K562 (cell line): ENCODE data around the gene TNRC6B. TPM values are rescaled to one million over a fixed set of nuclear protein-coding genes. Genes with fewer than 3 reads are reported as not detected.

ENCODE experiments used
- ATF3 ChIP-seq, 2 experiments: fragments of 450-650 bp in 1 of 2; sonication (generic) in 1 of 2; formaldehyde crosslinking in 1 of 2; IDR thresholded peaks in 1 of 2; conservative IDR thresholded peaks in 1 of 2; 2 replicates each; pipeline versions ENCODE4 v1.6.1 to v1.8.1; 2016 to 2023; ENCODE audit warnings: mild to moderate bottlenecking in 2 of 2, moderate library complexity in 2 of 2, inconsistent platforms in 1 of 2, missing genetic modification reagents in 1 of 2
- CEBPG ChIP-seq, 3 experiments: fragments of 200-800 bp in 1 of 3; sonication (Bioruptor generic) in 1 of 3; sonication (generic) in 1 of 3; formaldehyde crosslinking in 1 of 3; IDR thresholded peaks in 2 of 3; conservative IDR thresholded peaks in 1 of 3; 2 replicates each; pipeline versions ENCODE4 v1.6.1 to v1.8.0; 2016 to 2022; ENCODE audit warnings: missing compliant biosample characterization in 2 of 3, missing genetic modification characterization in 2 of 3, mild to moderate bottlenecking in 1 of 3, missing genetic modification reagents in 1 of 3
- FOSL1 ChIP-seq: fragments of 200-800 bp; sonication (Bioruptor generic); conservative IDR thresholded peaks from 2 replicates; pipeline ENCODE4 v1.6.1; 2016; ENCODE audit warnings: missing genetic modification characterization, missing compliant biosample characterization
- HNRNPLL ChIP-seq: fragments of 200-400 bp; formaldehyde crosslinking; IDR thresholded peaks from 2 replicates; pipeline ENCODE4 v1.6.1; 2017; ENCODE audit warnings: low read length, low read depth, mild to moderate bottlenecking; ENCODE audit not compliant: poor library complexity, severe bottlenecking
- HSF4 ChIP-seq: fragments of 250-450 bp; sonication (Bioruptor Pico); IDR thresholded peaks from 2 replicates; pipeline ENCODE4 v2.1.2; 2022; ENCODE audit warnings: mild to moderate bottlenecking, moderate library complexity, borderline replicate concordance
- ID3 ChIP-seq, 2 experiments: fragments of 250-450 bp in 1 of 2; fragments of 450-650 bp in 1 of 2; sonication (Bioruptor Pico) in 1 of 2; IDR thresholded peaks; 2 replicates each; pipeline versions ENCODE4 v1.6.1 to v1.8.0; 2016 to 2021; ENCODE audit warnings: mild to moderate bottlenecking in 2 of 2, moderate library complexity in 2 of 2, missing compliant biosample characterization in 1 of 2, missing genetic modification characterization in 1 of 2
- MCM2 ChIP-seq: fragments of 450-650 bp; IDR thresholded peaks from 2 replicates; pipeline ENCODE4 v1.6.1; 2017; ENCODE audit warnings: low read depth, mild to moderate bottlenecking
- MCM7 ChIP-seq, 2 experiments: fragments of 450-650 bp; IDR thresholded peaks; 2 replicates each; pipeline ENCODE4 v1.6.1; 2016 to 2018
- NRF1 ChIP-seq, 2 experiments: fragments of 450-650 bp; IDR thresholded peaks in 1 of 2; conservative IDR thresholded peaks in 1 of 2; 2 replicates each; pipeline ENCODE4 v1.6.1; 2014; ENCODE audit warnings: mild to moderate bottlenecking in 2 of 2
- POLR2A ChIP-seq: fragments of 450-650 bp; conservative IDR thresholded peaks from 2 replicates; pipeline ENCODE4 v1.6.1; 2016
- POLR2G ChIP-seq: fragments of 200-400 bp; formaldehyde crosslinking; IDR thresholded peaks from 2 replicates; pipeline ENCODE4 v1.6.1; 2017; ENCODE audit warnings: low read depth, mild to moderate bottlenecking, antibody characterized with exemption, low read length, moderate library complexity
- RNF219 ChIP-seq: fragments of 250-450 bp; sonication (Bioruptor Pico); IDR thresholded peaks from 2 replicates; pipeline ENCODE4 v1.5.0; 2022; ENCODE audit warnings: mild to moderate bottlenecking
- TAF7 ChIP-seq: fragments of 450-650 bp; IDR thresholded peaks from 2 replicates; pipeline ENCODE4 v1.6.1; 2016; ENCODE audit warnings: missing genetic modification characterization, missing compliant biosample characterization
- U2AF2 ChIP-seq: fragments of 200-400 bp; formaldehyde crosslinking; optimal IDR thresholded peaks from 2 replicates; pipeline ENCODE3; 2017; ENCODE audit warnings: low read depth, mild to moderate bottlenecking, low read length
- YY1 ChIP-seq, 3 experiments: IDR thresholded peaks; 2 replicates each; pipeline ENCODE4 v1.6.1; 2011; ENCODE audit warnings: low read length in 2 of 3, mild to moderate bottlenecking in 2 of 3, moderate library complexity in 2 of 3, borderline replicate concordance in 1 of 3, control low read depth in 1 of 3, low read depth in 1 of 3; ENCODE audit not compliant: insufficient read depth in 3 of 3, insufficient replicate concordance in 2 of 3, control insufficient read depth in 1 of 3, insufficient read length in 1 of 3; ENCODE audit errors: extremely low read depth in 1 of 3
- ZKSCAN8 ChIP-seq: fragments of 200-800 bp; sonication (Bioruptor generic); IDR thresholded peaks from 2 replicates; pipeline ENCODE4 v1.6.1; 2016; ENCODE audit warnings: missing genetic modification characterization, missing compliant biosample characterization
- ZNF12 ChIP-seq: sonication (generic); formaldehyde crosslinking; IDR thresholded peaks from 2 replicates; pipeline ENCODE4 v1.4.0; 2020; ENCODE audit warnings: mild to moderate bottlenecking, missing genetic modification reagents
- ZNF134 ChIP-seq: fragments of 250-450 bp; sonication (Bioruptor Pico); conservative IDR thresholded peaks from 2 replicates; pipeline ENCODE4 v1.4.0; 2020
- ZNF24 ChIP-seq: fragments of 450-650 bp; IDR thresholded peaks from 2 replicates; pipeline ENCODE4 v1.6.1; 2016
- ZNF253 ChIP-seq: fragments of 250-450 bp; sonication (Bioruptor Pico); conservative IDR thresholded peaks from 2 replicates; pipeline ENCODE4 v1.6.1; 2021; ENCODE audit warnings: mild to moderate bottlenecking
- ZNF316 ChIP-seq: fragments of 450-650 bp; IDR thresholded peaks from 2 replicates; pipeline ENCODE4 v1.6.1; 2016
- ZNF518B ChIP-seq: fragments of 250-450 bp; sonication (Bioruptor Pico); IDR thresholded peaks from 2 replicates; pipeline ENCODE4 v1.5.0; 2021; ENCODE audit warnings: mild to moderate bottlenecking, moderate library complexity
- polyA plus RNA-seq, 8 experiments: library from polyadenylated mRNA; depleted of rRNA in 4 of 8; stranded (reverse) in 5 of 8; unstranded in 3 of 8; fragments of >200 nt; fragmentation: Nextera tagmentation in 2 of 8; fragmentation: Illumina TruSeq in 1 of 8; extraction: Ambion mirVana in 2 of 8; extraction: Trizol in 1 of 8; gene quantifications; 2 replicates each; pipeline versions ENCODE4 v1.2.1 to v1.2.3, GENCODE V29; 2011 to 2014; ENCODE audit warnings: inconsistent platforms in 1 of 8, missing spikeins in 1 of 8
- total RNA-seq, 7 experiments: library from RNA; depleted of rRNA in 6 of 7; stranded (reverse); fragments of >200 nt in 6 of 7; fragmentation: Illumina TruSeq in 2 of 7; extraction: Trizol in 2 of 7; gene quantifications; 2 replicates each; pipeline versions ENCODE4 v1.2.1 to v1.2.3, GENCODE V29; 2011 to 2021; ENCODE audit warnings: low replicate concordance in 1 of 7

Gene TNRC6B
- total and polyA plus RNA-seq, 9 of the 15 experiments (the other 6 are each of a cell fraction or from before 2014, with no cell fraction given), result 0.96 to 18.8 (median 10.8) TPM

GRCh38 chr22:40189997-40190396 lies 12.3 kb downstream of the TNRC6B start (continued):
- no peak for TF ChIP-seq ID3 (CRISPR knock-in tag; IDR thresholded peaks at IDR 0.05)
- TF ChIP-seq ID3 (tag; IDR thresholded peaks at IDR 0.05), result no peak
- no peak for TF ChIP-seq RNF219 (CRISPR knock-in tag)
- TF ChIP-seq ZNF24, result no peak
- TF ChIP-seq ZKSCAN8 (CRISPR knock-in tag), result no peak
- TF ChIP-seq ZNF12 (CRISPR knock-in tag), result no peak
- TF ChIP-seq YY1 (IDR thresholded peaks at IDR 0.05; ENCODE audit: borderline replicate concordance in 1 of 3, control insufficient read depth in 1 of 3, extremely low read depth in 1 of 3, insufficient read depth in 3 of 3, insufficient read length in 1 of 3, insufficient replicate concordance in 2 of 3, low read depth in 1 of 3, low read length in 2 of 3), result no peak
- TF ChIP-seq MCM2, result no peak
- TF ChIP-seq MCM7 (IDR thresholded peaks at IDR 0.05), result no peak
- TF ChIP-seq ZNF253, result no peak
- TF ChIP-seq POLR2A, result no peak
- TF ChIP-seq TAF7 (tag), result no peak
- TF ChIP-seq ZNF316, result peak; percentile 74
- TF ChIP-seq CEBPG (CRISPR knock-in tag; IDR thresholded peaks at IDR 0.05), result no peak
- no peak for TF ChIP-seq CEBPG (tag; conservative IDR thresholded peaks at IDR 0.05 in 1 of 2, IDR thresholded peaks at IDR 0.05 in 1 of 2)
- no peak for TF ChIP-seq POLR2G
- TF ChIP-seq FOSL1, result peak; percentile 78
- no peak for TF ChIP-seq U2AF2
- no peak for TF ChIP-seq HNRNPLL
- no peak for TF ChIP-seq ZNF518B (CRISPR knock-in tag)
- TF ChIP-seq NRF1 (conservative IDR thresholded peaks at IDR 0.05 in 1 of 2, IDR thresholded peaks at IDR 0.05 in 1 of 2), result no peak
- TF ChIP-seq HSF4, result no peak
- no peak for TF ChIP-seq ZNF134 (CRISPR knock-in tag)
- peak; percentile 85 for TF ChIP-seq ATF3 (IDR thresholded peaks at IDR 0.05)
- TF ChIP-seq ATF3 (CRISPR knock-in tag; conservative IDR thresholded peaks at IDR 0.05), result no peak
